ENCODE results near the gene ZEB2.

DNA sequence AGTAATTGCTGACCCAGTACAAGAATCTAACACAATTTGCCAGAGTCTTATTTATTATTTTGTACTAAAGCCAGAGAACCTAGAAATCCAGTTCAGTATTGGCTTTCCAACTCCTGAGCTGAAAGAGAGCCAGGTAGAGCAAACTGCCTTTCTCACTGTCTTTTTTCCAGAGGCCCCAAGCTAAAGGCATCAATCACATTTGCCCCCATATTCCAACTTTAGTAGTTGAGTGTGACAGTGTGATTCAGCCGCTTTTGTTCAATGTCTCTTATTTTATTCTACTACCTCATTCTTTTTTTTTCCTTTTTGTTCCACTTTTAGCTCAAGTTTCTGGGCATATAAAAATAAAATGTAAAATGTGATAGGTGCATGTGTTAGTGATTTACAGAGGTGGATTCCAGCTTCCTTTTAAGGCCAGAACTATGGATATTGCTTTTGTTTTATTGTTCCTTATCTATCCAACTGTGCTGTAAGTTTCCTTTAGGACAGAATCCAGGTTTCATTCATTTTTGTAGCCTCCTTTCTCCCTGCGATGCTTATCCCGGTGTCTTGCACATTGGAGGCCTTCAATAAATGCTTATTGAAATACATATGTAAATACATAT is 153.0 kb downstream of the ZEB2 start:
- no peak for TF ChIP-seq POLR2A (IDR thresholded peaks at IDR 0.05)
- TF ChIP-seq, protein P1, sequence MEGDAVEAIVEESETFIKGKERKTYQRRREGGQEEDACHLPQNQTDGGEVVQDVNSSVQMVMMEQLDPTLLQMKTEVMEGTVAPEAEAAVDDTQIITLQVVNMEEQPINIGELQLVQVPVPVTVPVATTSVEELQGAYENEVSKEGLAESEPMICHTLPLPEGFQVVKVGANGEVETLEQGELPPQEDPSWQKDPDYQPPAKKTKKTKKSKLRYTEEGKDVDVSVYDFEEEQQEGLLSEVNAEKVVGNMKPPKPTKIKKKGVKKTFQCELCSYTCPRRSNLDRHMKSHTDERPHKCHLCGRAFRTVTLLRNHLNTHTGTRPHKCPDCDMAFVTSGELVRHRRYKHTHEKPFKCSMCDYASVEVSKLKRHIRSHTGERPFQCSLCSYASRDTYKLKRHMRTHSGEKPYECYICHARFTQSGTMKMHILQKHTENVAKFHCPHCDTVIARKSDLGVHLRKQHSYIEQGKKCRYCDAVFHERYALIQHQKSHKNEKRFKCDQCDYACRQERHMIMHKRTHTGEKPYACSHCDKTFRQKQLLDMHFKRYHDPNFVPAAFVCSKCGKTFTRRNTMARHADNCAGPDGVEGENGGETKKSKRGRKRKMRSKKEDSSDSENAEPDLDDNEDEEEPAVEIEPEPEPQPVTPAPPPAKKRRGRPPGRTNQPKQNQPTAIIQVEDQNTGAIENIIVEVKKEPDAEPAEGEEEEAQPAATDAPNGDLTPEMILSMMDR (IDR thresholded peaks at IDR 0.05): no peak

Measured in adrenal gland (tissue), 5 donors.